ENCODE measurements around the gene TM9SF3.

Gene TM9SF3

GRCh38 chr10:96509017-96509641 lies 77.7 kb downstream of the TM9SF3 start:
- DNase-seq (ENCODE audit: low read depth), result no peak

GRCh38 chr10:96507044-96507443 lies 79.8 kb downstream of the TM9SF3 start:
- no peak for DNase-seq (ENCODE audit: low read depth)

- no peak for DNase-seq (ENCODE audit: low read depth)
These were observed 81.4 kb downstream of the TM9SF3 start for GRCh38 chr10:96505150-96506136.

GRCh38 chr10:96502561-96503282 lies 84.1 kb downstream of the TM9SF3 start:
- DNase-seq (ENCODE audit: low read depth), result no peak

GRCh38 chr10:96501985-96502384 lies 84.8 kb downstream of the TM9SF3 start:
- DNase-seq (ENCODE audit: low read depth), result no peak

- DNase-seq (ENCODE audit: low read depth), result no peak
These were observed 86.3 kb downstream of the TM9SF3 start for GRCh38 chr10:96500519-96500918.

- no peak for DNase-seq (ENCODE audit: low read depth)
These were observed 86.8 kb downstream of the TM9SF3 start for GRCh38 chr10:96500050-96500449.

GRCh38 chr10:96497391-96497790 lies 89.4 kb downstream of the TM9SF3 start:
- DNase-seq (ENCODE audit: low read depth), result no peak

GRCh38 chr10:96496281-96496925 lies 90.4 kb downstream of the TM9SF3 start:
- no peak for DNase-seq (ENCODE audit: low read depth)

GRCh38 chr10:96495544-96495943 lies 91.3 kb downstream of the TM9SF3 start:
- DNase-seq (ENCODE audit: low read depth), result no peak

GRCh38 chr10:96494694-96495093 lies 92.1 kb downstream of the TM9SF3 start:
- DNase-seq (ENCODE audit: low read depth), result no peak

- no peak for DNase-seq (ENCODE audit: low read depth)
These were observed 92.8 kb downstream of the TM9SF3 start for GRCh38 chr10:96493871-96494525.

- DNase-seq (ENCODE audit: low read depth), result no peak
These were observed 93.6 kb downstream of the TM9SF3 start for GRCh38 chr10:96493254-96493653.

- DNase-seq (ENCODE audit: low read depth), result no peak
These were observed 95.5 kb downstream of the TM9SF3 start for GRCh38 chr10:96491303-96491702.

- no peak for DNase-seq (ENCODE audit: low read depth)
These were observed 98.5 kb downstream of the TM9SF3 start for GRCh38 chr10:96488161-96488935.

- DNase-seq (ENCODE audit: low read depth), result no peak
These were observed 103.8 kb downstream of the TM9SF3 start for GRCh38 chr10:96482815-96483588.

GRCh38 chr10:96478355-96478754 lies 108.5 kb downstream of the TM9SF3 start:
- no peak for DNase-seq (ENCODE audit: low read depth)

GRCh38 chr10:96473866-96474265 lies 112.9 kb downstream of the TM9SF3 start:
- DNase-seq (ENCODE audit: low read depth), result no peak

GRCh38 chr10:96470116-96470743 lies 116.6 kb downstream of the TM9SF3 start:
- DNase-seq (ENCODE audit: low read depth), result no peak

GRCh38 chr10:96468845-96469244 lies 118.0 kb downstream of the TM9SF3 start:
- DNase-seq (ENCODE audit: low read depth), result no peak

All from stimulated activated CD8-positive, alpha-beta memory T cell treated with anti-CD3 and anti-CD28 coated beads, Interleukin-7, amount 100 ng/mL, for 24 hours (primary cell).